Gastroesophageal sphincter (tissue), 4 donors: ENCODE measurements around the gene DNAJC1. TPM values are rescaled to one million over a fixed set of nuclear protein-coding genes. Genes with fewer than 3 reads are reported as not detected.

Experiments
- ATAC-seq: fragments of 150-250 bp; one replicate; pipeline ENCODE4 v1.9.1; 2016; ENCODE audit warnings: mild to moderate bottlenecking, moderate library complexity
- H3K27ac ChIP-seq, 4 donors: fragments of 200-600 bp; sonication (generic) in 3 of 4; 1 replicate in 3 of 4; 2 replicates in 1 of 4; pipeline ENCODE4 v1.5.1; 2016 to 2019
- H3K27me3 ChIP-seq: fragments of 200-600 bp; sonication (generic); one replicate; pipeline ENCODE4 v1.5.1; 2019
- H3K36me3 ChIP-seq, 2 donors: fragments of 200-600 bp; sonication (generic); one replicate each; pipeline ENCODE4 v1.5.1; 2019; ENCODE audit warnings: control low read depth in 1 of 2
- H3K4me1 ChIP-seq, 3 donors: fragments of 200-600 bp; sonication (generic); 1 replicate in 2 of 3; 2 replicates in 1 of 3; pipeline ENCODE4 v1.5.1; 2016 to 2019; ENCODE audit warnings: control low read depth in 2 of 3
- H3K4me3 ChIP-seq, 2 donors: fragments of 200-600 bp; sonication (generic); one replicate each; pipeline ENCODE4 v1.5.1; 2019; ENCODE audit warnings: mild to moderate bottlenecking in 1 of 2, moderate library complexity in 1 of 2
- H3K9me3 ChIP-seq, 3 donors: fragments of 200-600 bp; sonication (generic); one replicate each; pipeline ENCODE4 v1.5.1; 2017 to 2019; ENCODE audit warnings: control low read depth in 2 of 3
- EP300 ChIP-seq: sonication (generic); formaldehyde crosslinking; IDR thresholded peaks from one replicate; pipeline ENCODE4 v1.6.1; 2017; ENCODE audit warnings: antibody characterized with exemption, mild to moderate bottlenecking
- POLR2A ChIP-seq, 2 donors: fragments of 450-650 bp; IDR thresholded peaks; one replicate each; pipeline ENCODE4 v1.6.1; 2017; ENCODE audit warnings: antibody characterized with exemption in 2 of 2, mild to moderate bottlenecking in 2 of 2, moderate library complexity in 1 of 2
- POLR2AphosphoS5 ChIP-seq: sonication (generic); formaldehyde crosslinking; IDR thresholded peaks from one replicate; pipeline ENCODE4 v1.6.1; 2017; ENCODE audit warnings: antibody characterized with exemption
- WGBS, 2 donors: methylation state at CpG; one replicate each; pipeline ENCODE4 v1.1.5; 2018; ENCODE audit warnings: low coverage in 1 of 2; 5-methylcytosine and 5-hydroxymethylcytosine counted together
- total RNA-seq, 4 donors: library from RNA; depleted of rRNA; stranded (reverse); fragments of >200 nt; gene quantifications; one replicate each; pipeline ENCODE4 v1.1.0, GENCODE V29; 2016
- TF ChIP-seq, protein P1 (sequence below), 4 experiments: fragments of 200-600 bp in 2 of 4; fragments of 450-650 bp in 2 of 4; sonication (generic) in 1 of 4; IDR thresholded peaks; one replicate each; pipeline ENCODE4 v1.5.1; 2017 to 2019; ENCODE audit warnings: antibody characterized with exemption in 4 of 4, mild to moderate bottlenecking in 2 of 4, moderate library complexity in 2 of 4

The DNAJC1 gene
- total RNA-seq, 4 donors from 2014 or later = 40.8 to 87.0 (median 65.4) TPM

DNA sequence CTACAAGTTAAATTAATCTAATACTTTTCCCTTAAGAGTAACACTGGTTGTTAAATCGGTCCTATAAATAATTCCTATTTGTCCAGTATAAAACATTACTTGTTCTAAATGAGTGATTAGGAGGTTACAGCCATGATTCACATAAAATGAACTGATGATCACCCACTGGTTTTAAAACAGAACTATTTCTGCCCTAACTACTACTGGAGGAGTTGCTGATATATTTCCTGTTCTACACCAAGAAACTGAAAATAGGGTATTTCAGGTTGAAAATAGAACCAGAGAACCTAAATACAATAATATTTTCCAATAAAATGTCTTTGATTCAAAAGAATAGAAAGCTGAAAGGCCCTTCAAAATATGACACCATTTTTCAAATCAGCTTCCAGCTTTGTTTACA is 30.9 kb downstream of the DNAJC1 start:
- no peak for ATAC-seq
- no peaks in the 10 kb centered on the region for H3K27me3 ChIP-seq
- WGBS, 2 donors = 83 to 90% methylated on average over 1 of the region's 1 CpG
- H3K27ac ChIP-seq = no peak overlapping the region
- peaks cover 0 to 13% (median 0%) of the 10 kb centered on the region in 3 donors for H3K4me1 ChIP-seq
- TF ChIP-seq, protein P1, sequence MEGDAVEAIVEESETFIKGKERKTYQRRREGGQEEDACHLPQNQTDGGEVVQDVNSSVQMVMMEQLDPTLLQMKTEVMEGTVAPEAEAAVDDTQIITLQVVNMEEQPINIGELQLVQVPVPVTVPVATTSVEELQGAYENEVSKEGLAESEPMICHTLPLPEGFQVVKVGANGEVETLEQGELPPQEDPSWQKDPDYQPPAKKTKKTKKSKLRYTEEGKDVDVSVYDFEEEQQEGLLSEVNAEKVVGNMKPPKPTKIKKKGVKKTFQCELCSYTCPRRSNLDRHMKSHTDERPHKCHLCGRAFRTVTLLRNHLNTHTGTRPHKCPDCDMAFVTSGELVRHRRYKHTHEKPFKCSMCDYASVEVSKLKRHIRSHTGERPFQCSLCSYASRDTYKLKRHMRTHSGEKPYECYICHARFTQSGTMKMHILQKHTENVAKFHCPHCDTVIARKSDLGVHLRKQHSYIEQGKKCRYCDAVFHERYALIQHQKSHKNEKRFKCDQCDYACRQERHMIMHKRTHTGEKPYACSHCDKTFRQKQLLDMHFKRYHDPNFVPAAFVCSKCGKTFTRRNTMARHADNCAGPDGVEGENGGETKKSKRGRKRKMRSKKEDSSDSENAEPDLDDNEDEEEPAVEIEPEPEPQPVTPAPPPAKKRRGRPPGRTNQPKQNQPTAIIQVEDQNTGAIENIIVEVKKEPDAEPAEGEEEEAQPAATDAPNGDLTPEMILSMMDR (IDR thresholded peaks at IDR 0.05) = no peak
- TF ChIP-seq POLR2AphosphoS5 (no peak), POLR2A (IDR thresholded peaks at IDR 0.05) (no peak), EP300 (no peak)
- H3K4me3 ChIP-seq = no peak overlapping the region
- H3K36me3 ChIP-seq = no peaks in the 10 kb centered on the region
- H3K9me3 ChIP-seq = no peaks in the 10 kb centered on the region

DNA sequence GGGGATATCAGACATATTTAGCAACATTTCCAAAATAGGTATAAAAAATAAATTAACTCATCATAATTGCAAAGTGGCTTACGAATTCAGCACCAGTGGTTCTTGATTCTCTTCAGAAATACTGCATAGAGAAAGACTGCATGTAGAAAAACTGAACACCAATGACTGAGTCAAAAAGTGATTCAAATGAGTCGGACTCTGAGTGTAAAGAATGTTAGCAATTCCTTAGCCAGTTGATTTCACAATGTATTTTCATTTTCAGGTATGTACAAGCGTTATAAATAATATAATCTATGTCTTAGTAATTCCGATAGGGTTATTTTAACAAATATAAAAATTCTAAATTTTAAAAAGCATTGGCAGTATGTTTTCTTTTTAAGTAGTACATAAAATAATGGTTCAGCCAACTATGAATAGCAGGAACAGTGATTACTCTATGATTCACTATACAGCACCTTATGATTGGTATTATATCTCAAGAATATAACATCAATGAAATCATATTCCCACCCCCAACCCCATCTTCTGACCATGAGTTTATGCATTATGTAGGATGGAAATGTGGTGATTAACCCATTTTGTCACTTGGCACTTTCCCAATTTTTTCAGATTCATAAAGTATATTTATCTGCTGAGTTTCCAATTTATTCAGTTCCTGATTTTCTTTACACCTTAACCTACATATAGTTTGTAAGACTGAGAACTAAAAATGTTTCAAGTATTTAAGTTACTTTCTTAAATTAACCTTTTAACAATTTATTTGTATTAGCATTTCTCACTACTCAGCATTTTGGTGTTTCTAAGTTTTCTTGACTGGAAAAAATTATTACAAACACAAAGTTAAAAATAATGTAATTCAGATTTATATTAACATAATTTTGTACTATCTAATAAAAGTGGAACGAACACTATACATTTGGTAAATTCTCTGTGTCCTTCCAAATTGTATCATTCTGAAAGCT is 33.9 kb downstream of the DNAJC1 start:
- no peaks in the 10 kb centered on the region for H3K36me3 ChIP-seq
- H3K4me1 ChIP-seq = peaks cover 0 to 8% (median 0%) of the 10 kb centered on the region in 3 donors
- no peak overlapping the region for H3K4me3 ChIP-seq
- 95 to 99% methylated on average over 5 of the region's 5 CpGs for WGBS, 2 donors
- no peak overlapping the region for H3K27ac ChIP-seq
- no peaks in the 10 kb centered on the region for H3K9me3 ChIP-seq
- ATAC-seq = no peak
- no peaks in the 10 kb centered on the region for H3K27me3 ChIP-seq
- TF ChIP-seq POLR2AphosphoS5 (no peak), EP300 (no peak), POLR2A (IDR thresholded peaks at IDR 0.05) (no peak)
- TF ChIP-seq, protein P1 (IDR thresholded peaks at IDR 0.05) = no peak

DNA sequence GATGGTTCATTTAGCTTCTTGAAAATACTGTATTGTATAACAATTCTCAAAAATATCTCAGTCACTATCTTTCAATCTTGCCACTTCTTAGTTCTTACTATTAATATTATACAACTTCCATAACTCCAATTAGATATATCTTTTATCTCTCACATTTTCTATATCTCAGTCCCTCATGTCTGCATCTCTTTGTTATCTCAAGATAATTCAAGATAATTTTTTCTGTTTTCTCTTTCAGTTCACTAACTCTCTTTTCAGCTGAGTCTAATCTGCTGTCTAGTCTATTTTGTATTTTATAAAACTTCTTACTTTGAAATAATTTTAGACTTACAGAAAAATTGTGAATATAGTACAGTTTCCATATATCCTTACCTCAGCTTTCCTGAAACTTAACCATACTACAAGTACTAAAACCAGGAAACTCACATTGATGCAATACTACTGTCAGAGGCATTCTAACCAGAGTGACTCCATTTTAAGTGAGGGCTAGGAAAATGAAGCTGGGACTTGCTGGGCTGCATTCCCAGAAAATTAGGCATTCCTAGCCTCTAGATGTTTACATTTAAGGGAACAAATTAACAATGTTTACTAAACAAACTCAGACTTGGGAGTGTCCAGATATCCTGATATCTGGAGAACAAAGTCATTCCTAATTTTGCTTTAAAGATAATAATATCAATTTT is 38.4 kb downstream of the DNAJC1 start:
- H3K4me1 ChIP-seq = no peaks in the 10 kb centered on the region
- H3K36me3 ChIP-seq = no peaks in the 10 kb centered on the region
- no peaks in the 10 kb centered on the region for H3K9me3 ChIP-seq
- ATAC-seq = no peak
- TF ChIP-seq POLR2A (IDR thresholded peaks at IDR 0.05) (no peak), POLR2AphosphoS5 (no peak), EP300 (no peak)
- TF ChIP-seq, protein P1 (IDR thresholded peaks at IDR 0.05) = no peak
- H3K27ac ChIP-seq = no peak overlapping the region
- no peaks in the 10 kb centered on the region for H3K27me3 ChIP-seq
- no peak overlapping the region for H3K4me3 ChIP-seq

DNA sequence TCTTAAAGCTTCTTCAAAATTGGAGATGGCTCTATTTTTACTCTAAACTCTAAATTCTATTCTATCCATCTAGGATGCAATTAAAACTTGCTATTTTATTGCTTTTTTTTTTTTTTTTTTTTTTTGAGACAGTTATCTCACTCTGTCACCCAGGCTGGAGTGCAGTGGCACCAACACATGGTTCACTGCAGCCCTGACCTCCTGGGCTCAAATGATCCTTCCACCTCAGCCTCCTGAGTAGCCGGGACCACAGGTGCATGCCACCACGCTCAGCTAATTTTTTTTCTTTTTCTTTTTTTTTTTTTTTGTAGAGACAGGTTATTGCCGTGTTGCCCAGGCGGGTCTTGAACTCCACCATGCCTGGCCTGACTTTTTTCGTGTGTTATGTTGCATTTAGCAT is 41.2 kb downstream of the DNAJC1 start:
- no peak overlapping the region for H3K4me3 ChIP-seq
- WGBS, 2 donors = 94 to 100% methylated on average over 3 to 4 of the region's 5 CpGs
- TF ChIP-seq POLR2AphosphoS5 (no peak), EP300 (no peak), POLR2A (IDR thresholded peaks at IDR 0.05) (no peak)
- TF ChIP-seq, protein P1 (IDR thresholded peaks at IDR 0.05) = no peak
- H3K27ac ChIP-seq = no peak overlapping the region
- no peaks in the 10 kb centered on the region for H3K4me1 ChIP-seq
- no peaks in the 10 kb centered on the region for H3K9me3 ChIP-seq
- ATAC-seq = no peak
- H3K36me3 ChIP-seq = no peaks in the 10 kb centered on the region
- no peaks in the 10 kb centered on the region for H3K27me3 ChIP-seq
